Spleen (tissue), 7 donors: Measurements from ENCODE around the gene SLC1A4.

Experiments used
- CTCF ChIP-seq, 11 experiments: fragments of 200-600 bp in 7 of 11; fragments of 450-650 bp in 4 of 11; sonication (generic) in 4 of 11; IDR thresholded peaks in 8 of 11; conservative IDR thresholded peaks in 3 of 11; 1 replicate in 7 of 11; 2 replicates in 4 of 11; pipeline versions ENCODE4 v1.4.0 to v1.8.0; 2016 to 2021; ENCODE audit warnings: antibody characterized with exemption in 11 of 11, inconsistent platforms in 4 of 11, mild to moderate bottlenecking in 1 of 11
- POLR2A ChIP-seq, 3 donors: fragments of 450-650 bp; IDR thresholded peaks; one replicate each; pipeline ENCODE4 v1.5.1; 2017; ENCODE audit warnings: antibody characterized with exemption in 3 of 3, mild to moderate bottlenecking in 1 of 3
- donor health status: DM: no; HTN: no; CAD: no; lungs with moderate emphysema.
- donor health status: DM: no; HTN: no; CAD: no.
- donor health status: DM: no; HTN: no; CAD: no.

DNA sequence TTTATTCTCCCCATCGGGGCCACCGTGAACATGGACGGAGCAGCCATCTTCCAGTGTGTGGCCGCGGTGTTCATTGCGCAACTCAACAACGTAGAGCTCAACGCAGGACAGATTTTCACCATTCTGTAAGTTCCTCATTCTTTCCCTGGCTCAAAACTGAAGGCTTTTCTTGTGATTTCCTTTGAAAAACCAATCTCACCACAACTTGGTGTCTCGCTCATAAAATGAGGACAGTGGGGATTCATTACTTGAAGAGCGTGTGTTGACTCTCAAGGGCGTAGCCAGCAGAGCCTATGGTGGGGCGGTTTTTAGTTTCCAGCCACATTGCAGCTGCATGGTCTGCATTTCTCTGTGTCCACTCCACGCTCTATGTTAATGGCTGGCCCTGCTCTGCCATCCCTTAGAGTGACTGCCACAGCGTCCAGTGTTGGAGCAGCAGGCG is 29.0 kb downstream of the SLC1A4 start:
- no peak for TF ChIP-seq CTCF (IDR thresholded peaks at IDR 0.05 in 8 of 11, conservative IDR thresholded peaks at IDR 0.05 in 3 of 11)
- no peak for TF ChIP-seq POLR2A (IDR thresholded peaks at IDR 0.05)
